GM18867 (cell line): ENCODE measurements around the gene RSPH1.
A peak's percentile ranks its signal among the peaks of the same experiment; 100 is the strongest.
"Not testable (repeated sequence)": the region's sequence is repeated elsewhere in the genome, so short reads cannot be mapped to it uniquely, and the experiment has no call there.

Source experiments
- ATAC-seq: cut with Tn5 transposase; IDR thresholded peaks from one replicate; pipeline ENCODE4 v1.9.1; 2021; ENCODE audit warnings: mild to moderate bottlenecking, moderate library complexity; ENCODE audit not compliant: unreplicated experiment

RSPH1 gene

GRCh38 chr21:42489991-42490390, 6.0 kb downstream of the RSPH1 start:
- ATAC-seq, result no peak

- ATAC-seq, result no peak
Measured at GRCh38 chr21:42489006-42489563, 6.9 kb downstream of the RSPH1 start.

GRCh38 chr21:42486531-42486930, 9.5 kb downstream of the RSPH1 start:
- no peak for ATAC-seq

DNA sequence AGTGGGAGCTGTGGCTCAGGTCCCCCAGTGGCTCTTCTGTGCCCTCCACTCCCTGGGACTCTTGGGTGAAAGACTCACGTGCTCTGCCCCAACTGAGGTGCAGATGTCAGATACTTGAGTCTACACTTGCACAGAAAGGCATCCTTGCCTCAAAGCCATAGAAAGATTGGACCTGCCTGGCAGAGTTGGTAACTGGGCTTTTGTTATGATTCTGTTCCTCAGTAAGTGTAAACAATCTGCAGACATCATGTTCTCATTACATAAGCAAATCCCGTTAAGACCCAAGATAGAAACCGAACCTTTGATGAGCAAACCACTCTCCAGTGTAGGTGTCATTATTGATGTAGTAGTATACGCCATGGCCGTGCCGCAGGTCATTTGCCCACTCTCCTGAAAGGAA, 10.0 kb downstream of the RSPH1 start:
- no peak for ATAC-seq

GRCh38 chr21:42484966-42485365, 11.1 kb downstream of the RSPH1 start:
- ATAC-seq, result no peak

- ATAC-seq, result no peak
Measured at GRCh38 chr21:42481169-42481568, 14.9 kb downstream of the RSPH1 start.

GRCh38 chr21:42480736-42481135, 15.3 kb downstream of the RSPH1 start:
- no peak for ATAC-seq

DNA sequence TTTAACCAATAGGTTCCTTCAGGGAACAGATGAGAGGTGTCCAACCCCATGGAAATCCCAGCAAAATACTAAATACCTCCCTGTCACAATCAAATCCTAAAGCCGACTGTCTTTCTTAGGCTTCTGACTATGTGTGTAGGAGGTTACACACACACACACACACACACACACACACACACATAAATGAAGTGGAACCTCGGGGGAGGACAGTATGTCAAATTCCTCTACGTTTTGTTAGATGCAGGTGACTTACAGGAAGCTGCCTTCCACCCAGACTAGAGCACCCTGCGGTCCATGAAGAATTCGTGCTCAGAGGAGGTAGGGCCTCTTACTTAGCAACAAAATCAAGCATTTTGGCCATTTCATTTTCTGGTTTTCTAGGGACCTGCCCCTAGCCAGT, 16.4 kb downstream of the RSPH1 start:
- no peak for ATAC-seq

GRCh38 chr21:42478504-42478903, 17.5 kb downstream of the RSPH1 start:
- ATAC-seq, result peak; percentile 47

DNA sequence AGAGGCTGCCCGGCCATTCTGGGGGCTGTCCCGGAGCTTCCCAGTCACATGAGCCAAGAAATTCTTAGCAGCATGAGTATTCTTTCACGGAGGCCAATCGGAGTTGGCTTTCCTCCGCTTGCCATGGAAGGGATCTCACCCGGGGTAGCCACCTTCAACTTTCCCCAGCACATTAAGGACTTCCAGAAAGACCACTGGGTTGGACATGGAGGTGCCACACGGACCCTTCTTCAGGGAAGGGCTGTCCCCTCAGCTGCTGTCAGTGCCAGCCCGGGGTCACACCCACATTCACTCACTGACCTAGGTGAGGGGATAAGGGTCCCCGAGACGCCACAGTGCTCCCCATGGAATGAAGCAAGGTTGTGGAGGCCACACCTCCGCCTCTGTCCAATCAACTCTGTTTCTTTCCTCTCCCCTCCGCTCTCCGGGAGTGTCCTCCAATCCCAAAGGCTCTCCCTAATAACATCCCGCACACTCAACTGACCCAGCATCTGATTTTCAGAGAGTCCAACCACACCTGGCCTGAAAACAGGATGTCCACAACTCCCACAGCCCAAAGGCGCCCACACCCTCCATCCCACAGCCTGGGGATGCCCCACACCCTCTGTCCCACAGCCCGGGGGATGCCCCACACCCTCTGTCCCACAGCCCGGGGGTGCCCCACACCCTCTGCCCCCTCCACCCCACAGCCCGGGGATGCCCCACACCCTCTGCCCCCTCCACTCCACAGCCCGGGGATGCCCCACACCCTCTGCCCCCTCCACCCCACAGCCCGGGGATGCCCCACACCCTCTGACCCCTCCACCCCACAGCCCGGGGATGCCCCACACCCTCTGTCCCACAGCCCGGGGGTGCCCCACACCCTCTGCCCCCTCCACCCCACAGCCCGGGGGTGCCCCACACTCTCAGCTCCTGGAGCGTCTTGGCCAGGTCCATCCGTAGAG, 19.4 kb downstream of the RSPH1 start:
- ATAC-seq, result no peak

DNA sequence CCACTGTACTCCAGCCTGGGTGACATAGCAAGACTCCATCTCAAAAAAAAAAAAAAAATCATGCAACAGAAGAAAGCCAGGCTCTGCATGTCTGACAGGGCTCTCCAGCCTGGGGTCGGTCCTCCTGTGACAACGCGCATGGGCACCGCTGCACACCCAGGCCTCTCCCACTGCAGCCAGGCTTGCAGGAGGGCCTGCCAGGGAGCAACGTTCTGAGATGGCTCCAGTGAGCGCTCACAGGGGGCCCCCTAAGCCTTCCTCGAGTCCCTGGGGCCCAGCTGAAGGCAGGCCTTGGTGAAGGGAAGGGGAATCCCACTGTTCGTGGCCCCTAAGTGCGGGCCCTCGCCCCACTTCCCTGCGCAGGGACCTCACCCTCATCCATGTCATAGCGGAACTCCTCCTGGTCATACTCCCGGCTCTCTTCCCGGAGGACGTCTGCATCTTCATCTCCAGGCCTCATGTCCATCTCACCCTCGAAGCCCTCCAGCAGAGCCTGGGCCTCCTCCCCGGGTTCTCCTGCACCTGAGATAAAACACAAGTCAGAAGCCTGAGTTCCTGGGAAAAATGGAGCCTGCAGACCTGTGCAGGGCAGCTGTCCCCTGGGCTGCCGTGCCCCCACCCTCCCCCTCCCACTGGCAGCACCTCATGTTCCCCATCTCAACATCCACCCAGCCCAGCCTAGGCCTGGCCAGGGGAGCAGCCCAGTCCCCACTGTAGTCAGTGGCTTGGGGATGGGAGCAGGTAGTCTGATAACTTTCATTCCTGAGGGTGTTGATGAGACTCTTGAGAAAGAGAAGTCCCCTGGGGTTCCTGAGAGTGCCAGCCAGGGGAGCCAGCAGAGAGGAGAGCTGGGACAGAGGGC, 20.3 kb downstream of the RSPH1 start:
- no peak for ATAC-seq

DNA sequence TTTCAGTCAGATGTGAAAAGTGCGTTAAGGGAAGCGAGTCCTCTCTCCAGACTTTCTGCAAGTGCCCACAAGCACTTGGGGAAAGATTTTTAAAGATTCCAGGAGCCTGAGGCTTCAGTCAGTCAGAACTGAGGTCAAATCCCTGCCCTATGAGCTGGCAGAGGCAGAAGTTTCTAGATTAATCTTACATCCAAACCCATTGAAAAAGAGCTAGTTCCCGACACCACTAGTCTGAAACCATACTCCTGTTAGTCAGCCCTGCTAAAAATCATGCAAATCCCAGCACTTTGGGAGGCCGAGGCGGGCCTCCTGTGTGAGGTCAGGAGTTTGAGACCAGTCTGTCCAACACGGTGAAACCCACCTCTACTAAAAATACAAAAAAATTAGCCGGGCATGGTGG, 21.0 kb downstream of the RSPH1 start:
- no peak for ATAC-seq

- peak; percentile 53 for ATAC-seq
Measured at GRCh38 chr21:42474043-42474831, 21.8 kb downstream of the RSPH1 start.

- no peak for ATAC-seq
Measured at GRCh38 chr21:42473498-42474042, 22.5 kb downstream of the RSPH1 start.

- no peak for ATAC-seq
Measured at GRCh38 chr21:42472521-42472920, 23.5 kb downstream of the RSPH1 start.

DNA sequence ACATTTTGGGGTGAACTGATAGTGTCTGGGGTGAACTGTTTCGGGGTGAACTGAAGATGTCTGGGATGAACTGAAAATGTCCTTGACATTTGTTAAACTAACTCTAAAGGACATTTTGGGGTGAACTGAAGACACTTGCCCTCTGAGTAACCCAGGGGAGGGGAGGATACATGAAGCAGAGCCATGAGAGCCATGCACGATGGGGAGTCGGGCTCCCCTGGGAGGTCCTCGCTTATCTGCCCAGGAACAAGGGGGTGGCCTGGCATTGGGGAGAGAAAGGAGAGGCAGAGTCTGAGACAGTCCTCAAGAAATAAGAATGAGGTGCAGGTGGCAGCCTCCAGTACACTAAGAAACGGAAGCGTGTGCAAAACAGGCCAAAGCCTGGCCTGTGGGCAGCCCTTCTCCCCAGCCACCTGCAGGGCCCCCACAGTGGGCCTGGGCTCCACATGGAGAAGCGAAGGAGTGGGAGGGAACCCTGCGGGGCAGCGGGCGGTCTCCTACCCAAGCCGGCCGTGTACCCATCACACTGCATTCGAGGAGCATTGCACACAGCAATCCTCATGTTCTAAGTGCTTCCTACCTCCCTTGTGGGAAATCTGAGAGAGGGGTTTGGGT, 24.2 kb downstream of the RSPH1 start:
- no peak for ATAC-seq

DNA sequence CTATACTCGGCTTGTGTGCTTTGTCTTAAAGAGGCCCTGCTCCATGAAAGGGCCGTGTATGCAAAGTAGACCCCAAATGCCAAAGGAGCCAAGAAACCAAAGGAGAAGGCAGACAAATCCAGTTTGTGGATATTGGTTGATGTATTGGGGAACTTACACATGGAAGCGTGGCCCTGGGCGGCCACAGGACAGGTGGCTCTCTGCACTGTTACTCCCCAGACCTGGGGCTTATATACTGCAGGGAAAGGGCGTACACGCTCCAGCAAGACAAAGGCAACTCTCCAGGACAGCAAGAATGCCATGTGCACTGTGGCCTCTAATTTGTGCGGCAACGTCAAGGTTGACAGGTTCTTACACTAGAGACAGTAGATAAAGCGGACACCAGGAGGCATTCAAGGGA, 24.8 kb downstream of the RSPH1 start:
- ATAC-seq, result no peak

GRCh38 chr21:42469726-42470125, 26.3 kb downstream of the RSPH1 start:
- not testable (repeated sequence) for ATAC-seq

DNA sequence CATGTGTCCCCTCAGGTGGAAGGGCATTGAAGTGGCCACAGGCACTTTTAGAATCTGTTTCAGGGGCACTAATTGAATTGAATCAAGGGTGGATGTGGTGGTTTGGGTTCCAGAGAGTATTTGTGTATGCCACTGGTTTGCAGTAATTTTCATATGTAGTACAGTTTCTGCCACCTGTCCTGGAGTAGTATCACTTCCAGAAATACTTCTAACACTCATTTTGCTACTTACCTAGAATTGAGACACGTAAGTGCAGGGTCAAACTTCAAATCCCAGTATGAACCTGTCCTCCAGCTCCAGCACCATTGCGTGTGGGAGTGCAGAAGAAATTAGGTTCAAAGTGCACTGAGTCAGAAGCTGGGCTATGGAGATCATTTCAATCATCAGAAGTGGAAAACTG, 26.8 kb downstream of the RSPH1 start:
- peak; percentile 53 for ATAC-seq
